GM18507 (cell line): ENCODE results near the gene SMIM21.

Source experiments
- DNase-seq: peaks from one replicate; pipeline ENCODE4 v3.0.0; 2011; ENCODE audit warnings: low read depth; ENCODE audit not compliant: insufficient read length; ENCODE audit errors: extremely low spot score
- FAIRE-seq: peaks from 2 replicates; lab custom pipeline; 2011; peaks lifted over from hg19 to GRCh38; lab: Jason Lieb, UNC

The SMIM21 gene

DNA sequence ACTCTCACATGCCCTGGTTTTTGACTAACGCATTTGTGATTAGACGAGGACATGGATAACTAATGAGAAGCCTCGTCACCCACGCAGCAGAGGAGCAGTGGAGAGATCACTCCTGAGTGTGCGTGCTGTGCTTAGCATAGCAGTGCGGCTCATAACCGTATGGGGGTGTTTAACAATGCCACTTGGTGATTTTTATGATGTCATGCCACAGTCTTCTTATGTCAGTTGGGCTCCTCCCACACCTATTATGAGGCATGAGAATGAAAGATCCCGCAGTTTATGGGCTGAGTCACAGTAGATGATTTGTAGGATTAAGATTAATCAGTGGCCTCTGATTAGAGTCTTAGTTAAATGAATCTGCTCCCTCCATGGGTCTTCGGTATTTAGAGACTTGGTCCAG lies 2.5 kb upstream of the SMIM21 start:
- no peak for FAIRE-seq
- no peak for DNase-seq

DNA sequence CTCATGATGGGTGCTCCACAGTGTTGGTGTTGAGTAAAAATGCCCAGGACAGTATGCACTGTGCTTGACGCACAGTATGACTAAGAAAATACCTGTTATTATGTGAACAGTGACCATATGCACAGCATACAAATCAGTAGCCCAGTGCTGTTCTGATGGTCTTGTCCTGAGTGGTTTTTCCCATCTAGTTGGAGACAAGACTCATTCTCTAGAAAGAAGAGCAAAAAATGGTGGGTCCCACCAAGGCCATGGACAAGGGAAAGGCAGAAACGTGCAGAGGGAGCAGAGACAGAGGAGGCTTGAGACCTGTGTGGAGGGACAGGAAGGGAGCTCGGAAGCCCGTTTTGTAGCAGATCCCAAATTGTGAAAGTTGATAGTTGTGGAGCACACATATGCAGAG lies 987 bp upstream of the SMIM21 start:
- FAIRE-seq: no peak
- DNase-seq: no peak

GRCh38 chr18:75422341-75422910 lies 5.1 kb downstream of the SMIM21 start:
- no peak for DNase-seq
- FAIRE-seq: no peak

DNA sequence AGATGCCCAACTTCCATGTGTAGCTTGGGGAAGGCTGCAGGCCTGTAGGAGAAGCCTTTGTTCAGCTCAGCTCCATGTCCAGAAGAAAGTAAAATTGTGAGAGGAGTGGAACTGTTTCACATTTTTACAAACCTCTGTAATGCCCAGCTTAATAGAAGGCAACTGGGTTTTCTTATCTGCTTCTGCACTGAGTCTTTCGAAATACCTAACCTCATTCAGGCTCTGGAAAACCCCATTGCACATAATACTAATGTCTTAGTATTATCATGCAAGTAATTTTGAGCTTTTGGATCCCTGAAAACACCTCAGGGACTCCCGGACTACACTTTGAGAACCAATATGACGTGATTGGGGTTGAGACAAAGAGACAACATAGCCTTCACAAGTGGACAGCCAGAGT lies 5.8 kb downstream of the SMIM21 start:
- FAIRE-seq (no peak), DNase-seq (no peak)

- FAIRE-seq (no peak), DNase-seq (no peak)
Measured at GRCh38 chr18:75418293-75419005, 9.1 kb downstream of the SMIM21 start.

DNA sequence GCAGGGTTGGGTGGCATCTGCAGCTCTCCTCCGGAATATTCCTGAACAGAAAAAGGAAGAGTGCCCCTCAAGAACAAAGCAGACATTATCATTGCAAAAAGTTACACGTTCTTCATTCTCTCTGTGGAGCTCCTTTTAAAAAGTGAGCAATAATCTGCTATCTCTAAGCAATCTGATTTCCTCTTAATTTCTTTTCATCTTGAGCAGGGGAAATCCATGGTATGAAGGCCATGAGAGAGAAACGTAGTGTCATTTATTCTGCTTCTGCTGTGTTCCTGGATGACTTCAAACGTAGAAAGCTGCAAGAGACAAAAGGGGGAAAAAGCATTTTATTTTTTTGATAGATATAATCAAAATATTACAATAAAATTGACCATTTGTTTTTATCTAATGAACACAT lies 16.9 kb downstream of the SMIM21 start:
- FAIRE-seq: no peak

GRCh38 chr18:75409806-75410205 lies 17.7 kb downstream of the SMIM21 start:
- no peak for FAIRE-seq
- no peak for DNase-seq

More for the DNA sequence above, 16.9 kb downstream of the SMIM21 start:
- DNase-seq: no peak

DNA sequence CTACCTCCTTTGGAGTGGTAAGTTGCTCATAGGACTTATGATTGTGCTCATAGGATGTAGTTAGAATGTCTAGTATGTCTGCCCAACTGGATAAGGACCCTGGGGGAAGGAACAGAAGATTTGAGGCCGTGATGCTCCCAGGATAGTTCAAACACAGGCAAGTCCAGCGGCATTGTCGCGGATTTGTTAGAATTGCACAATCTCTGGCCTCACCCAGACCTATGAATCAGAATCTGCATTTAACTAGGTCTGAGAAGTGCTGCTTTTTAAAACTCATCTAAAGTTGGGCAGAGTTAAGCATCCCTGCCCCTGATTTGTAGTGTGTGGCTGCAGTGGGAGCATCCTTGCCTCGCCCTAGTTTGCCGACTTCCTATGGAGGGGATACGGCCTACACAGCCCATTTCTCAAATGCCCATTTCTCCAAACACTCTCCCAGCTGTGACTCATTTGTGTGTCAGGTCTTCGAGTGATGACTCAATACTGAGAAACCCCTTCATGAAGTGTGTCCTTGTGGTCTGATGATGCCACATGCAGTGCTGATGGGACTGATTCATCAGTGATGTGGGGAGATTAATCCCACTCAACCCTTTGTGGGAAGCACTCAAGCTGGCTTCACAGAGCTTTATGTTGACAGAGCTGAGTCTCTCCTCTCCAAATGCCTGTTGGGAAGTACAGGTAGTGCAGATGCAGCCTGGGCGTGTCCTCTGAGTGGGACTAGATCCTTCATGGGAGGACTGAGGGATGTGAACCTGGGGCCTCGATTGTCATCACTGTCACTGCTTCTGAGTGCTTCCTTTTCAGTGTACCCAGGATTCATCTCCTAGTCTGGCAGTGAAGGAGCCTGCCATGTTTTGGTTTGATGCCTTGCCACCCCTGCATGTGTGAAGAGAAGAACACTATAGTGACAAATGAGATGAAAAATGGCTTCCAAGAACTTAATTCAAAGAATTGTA lies 18.7 kb downstream of the SMIM21 start:
- no peak for DNase-seq
- no peak for FAIRE-seq

DNA sequence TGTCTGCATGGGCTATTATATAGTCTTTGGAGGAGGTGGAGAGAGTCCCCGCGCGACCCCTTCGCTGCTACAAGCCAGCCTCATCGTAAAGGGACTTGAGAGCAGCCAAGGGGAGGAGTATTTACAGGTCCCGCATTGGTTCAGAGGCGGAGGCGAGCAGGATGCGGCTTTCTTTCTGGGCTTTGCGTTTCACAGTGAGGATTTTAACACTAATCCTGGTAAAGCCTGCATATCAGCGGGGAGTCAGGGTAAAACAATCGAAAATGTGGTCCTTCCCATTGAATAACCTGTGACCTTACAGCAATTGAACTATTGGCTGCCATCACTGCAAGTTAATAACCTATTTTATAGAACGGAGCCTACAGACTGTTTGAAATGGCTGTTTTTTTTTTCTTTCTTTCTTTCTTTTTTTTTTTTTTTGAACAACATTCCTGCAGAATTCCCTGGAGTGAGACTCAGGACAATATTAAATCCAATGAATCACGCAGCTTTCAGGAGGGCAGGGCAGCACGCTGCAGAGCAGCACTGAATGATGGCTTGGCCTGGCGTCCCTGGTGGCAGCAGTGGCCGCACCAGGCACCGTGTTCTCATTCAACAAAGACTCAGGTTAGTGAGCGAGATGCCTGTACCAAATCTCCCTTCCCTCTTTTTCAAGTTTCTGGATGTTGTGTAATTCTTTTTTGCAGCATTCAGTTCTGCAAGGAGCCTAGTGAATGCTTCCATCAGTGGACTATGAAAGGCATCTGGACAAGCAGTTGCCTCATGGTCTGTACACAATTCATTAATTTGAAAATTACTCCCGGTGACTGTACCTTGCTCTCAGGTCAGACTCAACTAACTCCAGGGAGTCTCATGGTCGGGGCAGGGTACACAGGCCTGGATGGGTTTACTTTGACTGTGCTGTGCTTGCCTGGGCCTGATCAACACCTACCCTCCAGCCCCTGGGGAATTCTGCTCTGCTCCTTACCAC lies 19.8 kb downstream of the SMIM21 start:
- FAIRE-seq (no peak), DNase-seq (no peak)

DNA sequence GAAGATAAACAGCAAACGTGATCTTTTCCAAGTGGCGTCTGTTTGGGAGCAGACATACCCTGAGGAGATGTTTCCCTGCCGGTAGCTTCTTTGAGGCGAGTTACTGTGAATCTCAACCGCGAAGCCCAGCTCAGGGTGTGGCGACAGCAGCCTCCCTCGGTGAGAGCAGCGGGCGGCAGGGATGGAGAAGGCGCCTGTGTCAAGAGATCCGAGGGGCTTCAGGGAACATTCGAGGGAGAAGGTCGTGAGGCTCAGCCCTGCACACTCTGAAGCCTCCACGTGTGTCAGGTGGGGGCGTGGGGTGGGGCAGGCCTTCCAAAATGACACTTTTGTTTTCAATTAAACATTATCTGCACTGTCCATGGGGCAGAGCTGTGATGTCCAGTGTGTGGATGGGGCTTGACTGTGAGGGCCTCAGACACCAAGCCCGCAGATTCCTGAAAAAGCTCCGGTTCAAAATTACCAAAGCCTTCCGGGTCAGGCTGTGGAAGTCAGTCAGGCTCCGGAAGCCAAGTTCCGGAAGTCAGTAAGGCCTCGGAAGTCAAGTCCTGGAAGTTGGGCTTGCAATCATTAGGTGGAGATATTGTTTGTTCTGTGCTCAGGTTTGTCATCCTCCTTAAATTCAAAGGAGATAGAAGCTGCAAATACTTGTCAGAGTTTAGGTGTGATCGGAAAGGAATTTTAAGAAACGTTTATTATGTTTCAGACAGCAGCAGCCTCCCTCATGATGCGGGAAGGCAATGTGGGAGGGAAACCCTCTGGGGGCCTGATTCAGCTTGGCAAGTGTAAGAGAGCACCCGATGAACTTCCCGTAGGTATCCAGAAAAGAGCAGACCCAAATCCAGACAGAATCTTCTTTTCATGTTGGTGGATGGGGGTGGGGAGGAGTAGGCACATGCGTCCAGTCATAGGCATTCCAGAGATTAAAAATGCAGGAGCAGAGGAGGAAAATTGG lies 20.7 kb downstream of the SMIM21 start:
- FAIRE-seq: no peak
- no peak for DNase-seq

GRCh38 chr18:75405351-75405750 lies 22.2 kb downstream of the SMIM21 start:
- DNase-seq (no peak), FAIRE-seq (no peak)

- DNase-seq (no peak), FAIRE-seq (no peak)
Measured at GRCh38 chr18:75400366-75400765, 27.1 kb downstream of the SMIM21 start.

DNA sequence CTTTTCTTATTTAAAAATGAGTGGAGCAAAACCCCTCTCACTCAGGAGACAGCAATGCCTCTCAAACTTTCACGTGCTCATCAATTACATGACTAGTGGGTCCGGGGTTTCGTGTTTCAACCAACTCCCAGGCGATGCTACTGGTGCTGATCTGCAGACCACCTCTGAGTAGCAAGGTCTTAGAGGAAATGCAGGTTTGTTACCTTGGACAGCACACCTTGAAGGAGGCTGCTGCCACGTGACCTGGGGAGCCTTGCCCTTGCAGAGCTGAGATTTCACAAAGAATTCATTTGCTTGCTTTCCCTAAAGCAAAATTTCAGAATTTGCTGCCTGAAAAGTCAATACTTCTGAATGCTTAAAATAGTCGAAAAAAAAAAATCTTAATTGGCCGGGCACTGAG lies 32.4 kb downstream of the SMIM21 start:
- no peak for FAIRE-seq
- DNase-seq: no peak

- no peak for DNase-seq
- no peak for FAIRE-seq
Measured at GRCh38 chr18:75393721-75394120, 33.8 kb downstream of the SMIM21 start.

DNA sequence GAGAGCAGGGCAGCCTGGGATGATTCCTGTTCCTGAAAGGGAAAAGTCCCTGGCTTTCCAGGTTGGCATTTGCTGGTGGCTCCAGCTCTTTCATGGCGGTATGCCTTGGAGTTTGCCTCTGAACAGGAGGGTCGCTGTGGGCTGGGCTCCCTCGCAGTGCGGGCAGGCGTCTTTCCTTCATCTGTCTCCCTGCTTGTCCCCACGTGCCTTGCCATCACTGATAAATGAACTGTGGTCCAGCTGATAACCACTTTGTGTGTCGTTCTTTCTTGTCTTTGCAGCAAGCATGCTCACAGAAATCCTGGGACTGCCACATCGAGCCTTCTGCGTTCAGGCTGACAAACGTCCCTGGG lies 35.3 kb downstream of the SMIM21 start:
- no peak for FAIRE-seq
- DNase-seq: no peak

DNA sequence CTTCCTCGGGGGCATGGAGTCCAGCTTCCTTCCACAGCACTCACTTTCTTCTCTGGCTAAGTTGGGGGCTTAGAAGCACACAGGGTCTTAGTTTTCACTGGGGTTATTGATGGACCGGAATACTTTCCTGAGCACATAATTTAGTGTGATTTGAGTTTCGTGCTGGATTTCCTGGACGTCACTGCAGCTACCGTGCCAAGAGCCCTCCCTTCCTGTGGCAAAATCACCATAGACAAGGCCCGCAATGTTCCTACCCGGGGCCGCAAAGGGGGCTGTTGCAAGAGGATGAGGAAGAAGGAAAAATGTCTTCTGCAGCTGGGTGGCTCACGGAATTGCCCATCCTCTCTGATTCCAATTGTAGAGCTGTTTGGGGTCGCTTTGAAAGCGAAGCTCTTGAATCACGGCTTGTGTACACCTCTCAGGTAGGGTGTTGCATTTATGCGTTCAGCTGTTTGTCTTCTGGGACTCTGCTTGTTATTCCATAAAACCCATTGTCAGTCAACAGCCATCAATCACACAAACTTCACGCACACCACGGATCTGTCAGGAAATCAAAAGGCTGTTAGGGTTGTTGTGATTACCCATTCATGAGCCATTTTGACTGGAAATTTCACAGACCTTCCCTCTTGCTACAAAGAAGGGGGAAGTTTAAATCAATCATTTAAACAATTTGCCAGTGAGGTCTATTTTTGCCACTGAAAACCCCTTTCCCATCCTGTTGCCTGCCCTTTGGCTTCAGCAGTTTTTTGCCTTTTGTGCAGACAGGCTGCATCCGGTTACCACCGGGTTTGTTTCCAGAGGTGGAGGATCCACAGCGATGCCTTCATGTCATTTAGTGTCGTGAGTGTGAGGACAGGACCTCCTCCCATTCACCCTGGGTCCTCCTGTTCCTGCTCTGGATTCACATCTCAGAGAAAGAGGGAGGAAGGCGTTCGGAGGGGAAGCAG lies 36.0 kb downstream of the SMIM21 start:
- FAIRE-seq (no peak), DNase-seq (no peak)

GRCh38 chr18:75390854-75391253 lies 36.6 kb downstream of the SMIM21 start:
- DNase-seq (no peak), FAIRE-seq (no peak)
